ENCODE data around the gene NES.
A peak's percentile ranks its signal among the peaks of the same experiment; 100 is the strongest.

The NES gene

GRCh38 chr1:156623946-156624813, 53.0 kb downstream of the NES start:
- POLR2A ChIA-PET, result interaction anchor here (0.6 to 4.2 kb wide), 28 partner anchors 8 to 167 kb away, joined by 3 to 33 read pairs (median 4); partner anchors contain the start of genes BCAN, IQGAP3, ISG20L2 and MEF2D
- peak; percentile 85 for DNase-seq (ENCODE audit: extremely low spot score)
- TF ChIP-seq L3MBTL2 (conservative IDR thresholded peaks at IDR 0.05) (peak; percentile 94), ELF4 (IDR thresholded peaks at IDR 0.05) (no peak), HDGF (IDR thresholded peaks at IDR 0.05; ENCODE audit: borderline replicate concordance) (0 out of 2 replicates have a peak, but pooled peaks have one; percentile 39), FOXM1 (IDR thresholded peaks at IDR 0.05; ENCODE audit: borderline replicate concordance) (no peak)
- CTCF ChIA-PET, result interaction anchor here (0.6 to 6.5 kb wide), 28 partner anchors 8 to 450 kb away, joined by 3 to 97 read pairs (median 4); partner anchors contain the start of genes BCAN, CRABP2, LRRC71 and NAXE

DNA sequence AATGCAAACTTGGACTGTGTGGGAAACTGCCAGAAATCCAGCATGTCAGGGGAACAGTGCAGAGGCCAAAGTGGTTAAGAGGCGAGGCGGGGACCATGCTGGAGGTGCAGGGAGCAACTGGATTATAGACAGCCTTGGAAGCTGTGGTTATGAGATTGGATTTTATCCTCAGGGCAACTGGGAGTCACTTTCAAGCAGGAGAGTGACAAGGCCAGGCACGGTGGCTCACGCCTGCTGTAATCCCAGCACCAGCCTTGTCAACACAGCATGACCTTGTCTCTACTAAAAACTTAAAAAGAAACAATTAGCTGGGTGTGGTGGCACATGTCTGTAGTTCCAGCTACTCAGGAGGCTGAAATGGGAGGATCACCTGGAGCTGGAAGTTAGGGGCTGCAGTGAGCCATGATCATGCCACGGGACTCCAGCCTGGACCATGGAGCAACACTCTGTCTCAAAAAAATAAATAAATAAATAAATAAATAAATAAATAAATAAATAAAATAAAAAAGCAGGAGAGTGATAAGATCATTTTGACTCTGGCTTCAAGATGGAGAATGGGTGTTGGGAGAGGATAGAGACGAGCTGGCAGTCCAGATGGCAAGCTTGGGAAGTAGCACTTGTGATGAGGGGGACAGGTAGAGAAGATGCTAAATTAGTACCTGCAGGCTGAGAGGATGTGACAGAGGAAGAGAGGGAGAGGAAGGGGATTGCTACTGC, 54.5 kb downstream of the NES start:
- ChIA-PET POLR2A (interaction anchor here (2.2 to 4.2 kb wide), 3 partner anchors 30 to 121 kb away, joined by 10 to 33 read pairs (median 25); partner anchors contain the start of genes MEF2D and NAXE), CTCF (interaction anchor here (0.5 to 6.5 kb wide), 5 partner anchors 31 to 169 kb away, joined by 3 to 97 read pairs (median 10); partner anchors contain the start of gene NAXE)
- no peak for DNase-seq (ENCODE audit: extremely low spot score)
- TF ChIP-seq NFRKB (IDR thresholded peaks at IDR 0.05), result no peak
- no peak for TF ChIP-seq TARDBP (IDR thresholded peaks at IDR 0.05)
- no peak for TF ChIP-seq BHLHE40 (IDR thresholded peaks at IDR 0.05; ENCODE audit: borderline replicate concordance)
- TF ChIP-seq CTBP1 (IDR thresholded peaks at IDR 0.05; ENCODE audit: borderline replicate concordance), result no peak
- TF ChIP-seq FOXM1 (IDR thresholded peaks at IDR 0.05; ENCODE audit: borderline replicate concordance), result no peak
- TF ChIP-seq ZNF384 (IDR thresholded peaks at IDR 0.05), result no peak
- no peak for TF ChIP-seq FOXA1 (IDR thresholded peaks at IDR 0.05)
- no peak for TF ChIP-seq ELF4 (IDR thresholded peaks at IDR 0.05)
- no peak for TF ChIP-seq LEF1 (IDR thresholded peaks at IDR 0.05; ENCODE audit: borderline replicate concordance)
- TF ChIP-seq, protein P1, sequence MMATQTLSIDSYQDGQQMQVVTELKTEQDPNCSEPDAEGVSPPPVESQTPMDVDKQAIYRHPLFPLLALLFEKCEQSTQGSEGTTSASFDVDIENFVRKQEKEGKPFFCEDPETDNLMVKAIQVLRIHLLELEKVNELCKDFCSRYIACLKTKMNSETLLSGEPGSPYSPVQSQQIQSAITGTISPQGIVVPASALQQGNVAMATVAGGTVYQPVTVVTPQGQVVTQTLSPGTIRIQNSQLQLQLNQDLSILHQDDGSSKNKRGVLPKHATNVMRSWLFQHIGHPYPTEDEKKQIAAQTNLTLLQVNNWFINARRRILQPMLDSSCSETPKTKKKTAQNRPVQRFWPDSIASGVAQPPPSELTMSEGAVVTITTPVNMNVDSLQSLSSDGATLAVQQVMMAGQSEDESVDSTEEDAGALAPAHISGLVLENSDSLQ (IDR thresholded peaks at IDR 0.05), result no peak
- TF ChIP-seq FOXK2 (IDR thresholded peaks at IDR 0.05), result no peak
- TF ChIP-seq ARNT (IDR thresholded peaks at IDR 0.05), result no peak
- TF ChIP-seq L3MBTL2 (conservative IDR thresholded peaks at IDR 0.05), result no peak
- no peak for TF ChIP-seq HDGF (IDR thresholded peaks at IDR 0.05; ENCODE audit: borderline replicate concordance)
- no peak for TF ChIP-seq SP1 (IDR thresholded peaks at IDR 0.05)
- no peak for TF ChIP-seq SUZ12 (IDR thresholded peaks at IDR 0.05)

GRCh38 chr1:156619582-156619955, 57.6 kb downstream of the NES start:
- DNase-seq (ENCODE audit: extremely low spot score), result no peak
- TF ChIP-seq, protein P1 (IDR thresholded peaks at IDR 0.05), result no peak
- TF ChIP-seq ARNT (IDR thresholded peaks at IDR 0.05) (no peak), ZNF384 (IDR thresholded peaks at IDR 0.05) (no peak)
- ChIA-PET CTCF (interaction anchor here (0.6 to 3.0 kb wide), 16 partner anchors 8 to 1376 kb away, joined by 3 to 13 read pairs (median 4); partner anchors contain the start of genes CRABP2 and NAXE), POLR2A (interaction anchor here (1.0 to 2.2 kb wide), 7 partner anchors 19 to 109 kb away, joined by 3 to 11 read pairs (median 4); partner anchors contain the start of genes GPATCH4, ISG20L2, METTL25B and NAXE)

- TF ChIP-seq SP1 (IDR thresholded peaks at IDR 0.05) (no peak), FOXA1 (IDR thresholded peaks at IDR 0.05) (no peak), ELF4 (IDR thresholded peaks at IDR 0.05) (no peak), FOXM1 (IDR thresholded peaks at IDR 0.05; ENCODE audit: borderline replicate concordance) (no peak), ARNT (IDR thresholded peaks at IDR 0.05) (no peak), LEF1 (IDR thresholded peaks at IDR 0.05; ENCODE audit: borderline replicate concordance) (no peak), ZNF384 (IDR thresholded peaks at IDR 0.05) (no peak), L3MBTL2 (conservative IDR thresholded peaks at IDR 0.05) (no peak), CTBP1 (IDR thresholded peaks at IDR 0.05; ENCODE audit: borderline replicate concordance) (no peak), FOXK2 (IDR thresholded peaks at IDR 0.05) (no peak), SUZ12 (IDR thresholded peaks at IDR 0.05) (no peak), HDGF (IDR thresholded peaks at IDR 0.05; ENCODE audit: borderline replicate concordance) (no peak), BHLHE40 (IDR thresholded peaks at IDR 0.05; ENCODE audit: borderline replicate concordance) (no peak), TARDBP (IDR thresholded peaks at IDR 0.05) (no peak), NFRKB (IDR thresholded peaks at IDR 0.05) (no peak)
- TF ChIP-seq, protein P1 (IDR thresholded peaks at IDR 0.05), result no peak
- DNase-seq (ENCODE audit: extremely low spot score), result peak; percentile 66
- POLR2A ChIA-PET, result interaction anchor here (1.2 to 2.2 kb wide), 5 partner anchors 24 to 110 kb away, joined by 3 to 11 read pairs (median 4); partner anchors contain the start of genes ISG20L2, METTL25B and NAXE
- CTCF ChIA-PET, result interaction anchor here (0.6 to 3.0 kb wide), 19 partner anchors 8 to 1375 kb away, joined by 3 to 13 read pairs (median 4); partner anchors contain the start of gene CRABP2
Measured at GRCh38 chr1:156618853-156619581, 58.2 kb downstream of the NES start, which contains the start of gene HAPLN2. Gene HAPLN2 (plus strand): TSS chr1:156619415. CDS start chr1:156623491, 4,076 bp downstream.

Data from HEK293T (cell line).